Kidney tubule cell (primary cell): Measurements from ENCODE around the gene MAP2K2.
"Not testable (repeated sequence)": the region's sequence is repeated elsewhere in the genome, so short reads cannot be mapped to it uniquely, and the experiment has no call there.

Experiments used
- DNase-seq: peaks from one replicate; pipeline ENCODE4 v3.0.0-alpha.2; 2018; ENCODE audit warnings: low spot score

MAP2K2 gene

GRCh38 chr19:4130744-4131438 lies 7.0 kb upstream of the MAP2K2 start:
- peak; percentile 73 for DNase-seq

GRCh38 chr19:4129050-4129449 lies 5.1 kb upstream of the MAP2K2 start:
- not testable (repeated sequence) for DNase-seq

GRCh38 chr19:4127322-4127721 lies 3.4 kb upstream of the MAP2K2 start:
- DNase-seq, result not testable (repeated sequence)

- DNase-seq, result no peak
These were observed 716 bp upstream of the MAP2K2 start for GRCh38 chr19:4124638-4125037.

GRCh38 chr19:4122480-4122879 lies 1.4 kb downstream of the MAP2K2 start:
- no peak for DNase-seq

- no peak for DNase-seq
These were observed 2.1 kb downstream of the MAP2K2 start for GRCh38 chr19:4121815-4122214.

GRCh38 chr19:4121273-4121612 lies 2.7 kb downstream of the MAP2K2 start:
- DNase-seq, result no peak

GRCh38 chr19:4120559-4121272 lies 3.2 kb downstream of the MAP2K2 start:
- DNase-seq, result no peak

- DNase-seq, result no peak
These were observed 4.2 kb downstream of the MAP2K2 start for GRCh38 chr19:4119763-4120162.

- no peak for DNase-seq
These were observed 8.0 kb downstream of the MAP2K2 start for GRCh38 chr19:4115818-4116385.

GRCh38 chr19:4115050-4115817 lies 8.7 kb downstream of the MAP2K2 start:
- no peak for DNase-seq

- DNase-seq, result no peak
These were observed 9.7 kb downstream of the MAP2K2 start for GRCh38 chr19:4114181-4114580.

- DNase-seq, result no peak
These were observed 10.4 kb downstream of the MAP2K2 start for GRCh38 chr19:4113398-4114088.

- DNase-seq, result peak; percentile 16
These were observed 11.6 kb downstream of the MAP2K2 start for GRCh38 chr19:4112367-4112766.

GRCh38 chr19:4109626-4109945 lies 14.3 kb downstream of the MAP2K2 start:
- no peak for DNase-seq

- no peak for DNase-seq
These were observed 14.9 kb downstream of the MAP2K2 start for GRCh38 chr19:4108767-4109625.

GRCh38 chr19:4103080-4103433 lies 20.9 kb downstream of the MAP2K2 start:
- peak; percentile 17 for DNase-seq

GRCh38 chr19:4102339-4103079 lies 21.4 kb downstream of the MAP2K2 start:
- no peak for DNase-seq

GRCh38 chr19:4101496-4101770 lies 22.5 kb downstream of the MAP2K2 start:
- no peak for DNase-seq

GRCh38 chr19:4100647-4101495 lies 23.1 kb downstream of the MAP2K2 start:
- DNase-seq, result no peak
